22Rv1 (cell line): ENCODE measurements around the gene ALS2CL.

ENCODE experiments used
- CTCF ChIP-seq: fragments of 450-650 bp; IDR thresholded peaks from 2 replicates; pipeline ENCODE4 v1.5.1; 2017; ENCODE audit warnings: mild to moderate bottlenecking
- ZFX ChIP-seq: fragments of 450-650 bp; IDR thresholded peaks from 2 replicates; pipeline ENCODE4 v1.6.1; 2017; ENCODE audit warnings: antibody characterized with exemption, borderline replicate concordance

GRCh38 chr3:46668591-46668990 lies 24.9 kb downstream of the ALS2CL start:
- no peak for TF ChIP-seq CTCF
- no peak for TF ChIP-seq ZFX
